GM18520 (cell line): ENCODE results near the gene DOCK10.

ENCODE experiments used
- ATAC-seq: cut with Tn5 transposase; IDR thresholded peaks from one replicate; pipeline ENCODE4 v1.9.1; 2021; ENCODE audit not compliant: unreplicated experiment

DOCK10 gene

DNA sequence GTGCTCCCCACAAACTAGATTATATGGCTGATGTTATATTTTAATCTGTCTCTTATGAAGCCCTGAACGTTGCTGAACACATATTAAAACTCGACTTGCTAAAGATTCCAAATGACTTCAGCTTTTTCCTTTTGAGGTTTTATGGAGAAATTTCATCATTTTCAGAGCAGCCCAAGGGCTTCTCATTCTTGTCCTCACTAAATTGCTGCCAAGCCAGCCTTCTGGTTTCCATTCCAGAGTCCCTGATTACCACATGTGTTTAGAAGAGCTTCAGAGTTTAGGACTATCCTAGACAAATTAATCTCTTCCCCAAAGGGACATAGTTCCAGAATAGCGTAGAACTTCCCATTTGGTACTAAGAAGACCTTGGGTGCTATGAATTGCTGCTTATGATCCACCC is 248.3 kb downstream of the DOCK10 start:
- no peak for ATAC-seq

GRCh38 chr2:224786848-224787247 is 255.4 kb downstream of the DOCK10 start:
- no peak for ATAC-seq

DNA sequence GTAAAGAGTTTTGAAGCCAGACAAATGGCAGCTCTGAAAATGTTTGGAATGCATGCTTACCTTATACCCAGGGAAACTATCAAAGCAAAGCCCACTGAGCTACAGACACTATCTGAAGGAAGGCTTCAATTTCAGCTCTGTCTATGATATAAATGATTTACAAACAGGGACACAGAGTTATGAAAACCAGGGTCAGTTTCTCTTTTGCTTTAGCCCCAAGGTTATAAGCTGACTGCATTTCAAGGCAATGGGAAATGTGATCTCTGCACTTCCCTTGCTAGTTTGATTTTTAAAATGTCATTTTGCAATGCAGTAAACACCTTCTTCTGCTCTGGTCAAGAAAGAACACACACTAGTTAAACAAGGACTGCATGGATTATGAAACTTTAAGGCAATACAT is 260.9 kb downstream of the DOCK10 start:
- ATAC-seq: peak; percentile 42

GRCh38 chr2:224780823-224781222 is 261.4 kb downstream of the DOCK10 start:
- ATAC-seq: no peak

DNA sequence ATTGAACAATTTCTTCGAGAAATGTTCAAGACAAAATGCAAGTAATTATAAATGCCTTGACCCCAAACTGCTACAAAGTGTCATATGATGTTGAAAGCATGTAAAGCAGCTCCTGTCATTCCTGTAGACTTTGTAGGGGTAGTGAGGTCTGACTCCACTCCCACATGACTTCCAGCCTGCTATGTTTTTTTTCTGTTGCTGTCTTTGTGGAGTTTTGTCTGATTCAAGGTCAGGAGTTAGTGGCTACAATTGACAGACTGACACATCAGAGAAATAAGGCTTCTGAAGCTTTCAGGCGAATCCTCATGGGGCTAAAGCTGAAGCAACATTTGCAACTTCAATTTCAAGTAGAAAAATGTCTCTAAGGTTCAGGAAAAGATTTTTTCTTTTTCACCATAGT is 262.2 kb downstream of the DOCK10 start:
- no peak for ATAC-seq

DNA sequence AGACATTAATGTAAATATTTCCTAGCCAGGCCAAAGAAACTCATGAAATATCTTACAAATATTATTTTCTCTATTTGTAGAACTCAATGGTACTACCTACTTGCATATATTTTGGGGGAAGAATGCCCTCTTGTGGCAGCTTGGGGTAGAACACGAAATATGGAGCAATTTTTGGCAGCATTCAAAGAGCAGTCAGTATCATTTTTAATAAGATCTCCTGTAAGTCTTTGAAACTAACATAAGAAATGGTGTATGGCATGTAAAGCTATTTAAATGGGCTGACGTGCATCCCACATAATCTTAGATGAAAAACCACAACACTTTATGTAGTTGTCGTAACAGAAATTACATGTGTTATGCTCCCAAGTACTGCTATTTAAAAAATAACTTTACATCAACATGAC is 263.8 kb downstream of the DOCK10 start:
- no peak for ATAC-seq

DNA sequence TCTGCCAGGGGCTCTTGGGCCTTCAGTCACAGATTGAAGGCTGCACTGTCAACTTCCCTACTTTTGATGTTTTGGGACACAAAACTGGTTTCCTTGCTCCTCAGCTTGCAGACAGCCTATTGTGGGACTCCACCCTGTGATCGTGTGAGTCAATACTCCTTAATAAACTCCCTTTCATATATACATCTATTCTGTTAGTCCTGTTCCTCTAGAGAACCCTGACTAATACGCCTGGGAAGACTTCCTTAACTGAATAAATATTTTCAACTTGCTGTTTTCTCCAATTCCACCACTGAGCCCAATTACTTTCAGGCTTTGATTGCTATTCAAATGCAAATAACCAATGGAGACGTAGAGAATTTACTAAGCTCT is 264.7 kb downstream of the DOCK10 start:
- ATAC-seq: no peak

DNA sequence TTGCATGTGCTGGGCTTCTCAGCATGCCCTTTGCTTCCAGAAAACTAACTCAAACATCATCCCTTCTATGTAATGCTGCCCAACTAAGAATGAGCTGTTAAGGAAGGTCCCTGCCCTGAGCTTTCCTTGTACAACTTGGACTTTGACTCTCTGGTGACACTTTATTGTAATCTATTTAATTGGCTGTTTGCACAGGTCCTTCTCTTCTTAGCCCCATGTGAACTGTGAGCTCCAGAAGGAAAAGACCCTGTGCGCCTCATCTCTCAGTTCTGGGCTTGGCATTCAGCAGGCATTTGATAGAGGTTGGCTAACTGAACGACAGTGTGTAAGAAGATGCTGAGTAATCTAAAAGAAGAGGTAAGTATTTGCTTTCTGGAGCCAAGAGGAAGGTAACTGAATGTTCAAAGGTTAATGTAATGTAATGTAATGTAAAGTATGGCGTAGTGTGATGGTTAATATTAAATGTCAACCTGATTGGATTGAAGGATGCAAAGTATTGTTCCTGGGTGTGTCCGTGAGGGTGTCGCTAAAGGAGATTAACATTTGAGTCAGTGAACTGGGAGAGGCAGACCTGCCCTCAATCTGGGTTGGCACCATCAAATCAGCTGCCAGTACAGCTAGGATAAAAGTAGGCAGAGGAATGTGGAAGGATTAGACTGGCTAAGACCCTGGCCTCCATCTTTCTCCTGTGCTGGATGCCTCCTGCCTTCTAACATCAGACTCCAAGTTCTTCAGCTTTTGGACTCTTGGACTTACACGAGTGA is 265.3 kb downstream of the DOCK10 start:
- ATAC-seq: no peak

GRCh38 chr2:224775647-224776046 is 266.6 kb downstream of the DOCK10 start:
- ATAC-seq: no peak

DNA sequence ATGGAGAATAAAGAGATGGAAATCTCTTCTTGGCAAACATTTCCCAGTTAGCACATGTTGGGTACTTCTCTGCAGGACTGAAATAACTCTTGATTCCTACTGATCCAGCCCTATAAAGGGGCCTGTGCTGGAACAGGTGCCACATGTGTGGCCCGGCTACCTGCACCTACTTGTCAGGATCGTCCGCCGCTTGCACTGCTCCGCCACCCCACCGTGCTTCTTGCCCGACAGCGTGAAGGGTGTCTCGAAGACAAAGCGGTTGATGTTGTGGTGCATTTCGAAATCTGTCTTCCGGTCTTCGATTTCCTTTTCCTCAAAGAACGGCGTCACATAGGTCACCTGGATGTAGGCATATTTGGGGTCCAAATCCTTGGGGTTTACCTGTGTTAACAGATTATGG is 267.5 kb downstream of the DOCK10 start:
- no peak for ATAC-seq

DNA sequence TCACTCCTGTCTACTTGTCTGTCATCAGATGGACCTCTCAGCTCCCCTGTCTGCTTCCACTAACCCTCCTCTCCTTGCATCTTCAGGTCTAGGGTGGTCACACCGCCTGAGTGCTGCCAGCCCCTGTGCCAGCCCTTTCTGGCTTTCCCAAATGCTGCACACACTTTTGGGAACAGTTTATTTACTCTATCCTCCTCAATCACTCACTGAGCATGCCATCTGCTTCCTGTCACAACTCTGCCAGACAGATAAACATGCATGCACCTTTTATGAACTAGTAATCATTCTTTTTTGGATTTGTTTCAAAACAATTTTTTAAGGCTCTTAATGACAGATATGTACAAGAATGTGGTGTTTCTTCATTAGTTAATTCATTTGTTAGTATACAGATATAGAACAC is 269.8 kb downstream of the DOCK10 start:
- ATAC-seq: no peak

- ATAC-seq: no peak
Observed at GRCh38 chr2:224769489-224769888, 272.8 kb downstream of the DOCK10 start.

GRCh38 chr2:224764565-224765236 is 277.6 kb downstream of the DOCK10 start:
- ATAC-seq: peak; percentile 77

DNA sequence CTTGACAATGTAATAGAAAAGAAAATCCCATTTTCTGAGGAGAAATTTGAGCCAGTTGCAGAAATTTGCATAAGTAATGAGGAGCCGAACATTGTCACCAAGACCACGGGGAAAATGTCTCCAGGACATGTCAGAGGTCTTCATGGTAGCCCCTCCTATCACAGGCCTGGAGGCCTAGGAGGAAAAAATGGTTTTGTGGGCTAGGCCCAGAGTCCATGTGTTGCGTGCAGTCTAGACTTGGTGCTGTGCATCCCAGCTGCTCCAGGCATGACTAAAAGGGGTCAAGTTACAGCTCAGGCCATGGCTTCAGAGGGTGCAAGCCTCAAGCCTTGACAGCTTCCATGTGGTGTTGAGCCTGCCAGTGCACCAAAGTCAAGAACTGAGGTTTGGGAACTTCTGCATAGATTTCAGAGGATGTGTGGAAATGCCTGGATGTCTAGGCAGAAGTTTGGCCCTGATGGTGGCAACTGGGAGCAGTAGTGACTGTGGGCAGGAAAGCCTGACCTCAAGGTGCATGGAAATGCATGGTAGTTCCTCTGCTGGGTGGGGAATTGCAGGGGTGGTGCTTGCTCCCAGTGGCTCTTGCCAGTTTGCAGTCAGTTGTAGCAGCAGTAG is 284.2 kb downstream of the DOCK10 start:
- no peak for ATAC-seq

- ATAC-seq: no peak
Observed at GRCh38 chr2:224753743-224754540, 288.3 kb downstream of the DOCK10 start.

DNA sequence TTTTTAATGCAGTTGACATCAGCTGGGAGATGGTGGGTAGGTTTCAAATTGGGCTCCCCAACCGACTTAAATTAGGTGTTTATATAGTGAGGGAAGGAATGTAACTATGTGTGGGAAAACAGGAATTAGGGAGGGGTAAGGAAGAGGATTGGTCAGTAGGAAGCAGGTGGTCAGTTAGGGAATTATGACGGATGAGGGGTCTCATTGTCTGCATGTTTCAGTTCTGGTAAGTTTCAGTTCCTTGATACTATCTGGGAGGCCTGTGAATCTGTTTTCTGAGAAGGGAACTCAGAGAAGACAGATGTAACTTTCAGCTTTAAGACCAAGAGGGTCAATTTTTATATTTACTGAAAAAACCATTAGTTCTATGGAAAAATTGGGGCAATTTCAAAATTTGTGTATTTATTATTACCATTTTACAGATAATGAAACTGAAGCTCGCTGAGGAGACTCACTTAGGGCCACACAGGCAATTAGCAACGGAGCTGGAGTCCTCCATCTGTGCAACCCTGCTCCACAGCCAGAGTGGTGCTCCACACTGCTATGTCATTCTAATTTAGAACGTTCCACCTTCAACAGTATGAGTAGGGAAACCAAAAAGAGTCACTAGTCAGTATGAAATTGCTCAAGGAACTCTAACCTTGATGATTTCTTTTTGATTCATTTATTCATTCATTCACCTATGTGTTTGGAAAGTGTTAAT is 290.1 kb downstream of the DOCK10 start:
- ATAC-seq: no peak

DNA sequence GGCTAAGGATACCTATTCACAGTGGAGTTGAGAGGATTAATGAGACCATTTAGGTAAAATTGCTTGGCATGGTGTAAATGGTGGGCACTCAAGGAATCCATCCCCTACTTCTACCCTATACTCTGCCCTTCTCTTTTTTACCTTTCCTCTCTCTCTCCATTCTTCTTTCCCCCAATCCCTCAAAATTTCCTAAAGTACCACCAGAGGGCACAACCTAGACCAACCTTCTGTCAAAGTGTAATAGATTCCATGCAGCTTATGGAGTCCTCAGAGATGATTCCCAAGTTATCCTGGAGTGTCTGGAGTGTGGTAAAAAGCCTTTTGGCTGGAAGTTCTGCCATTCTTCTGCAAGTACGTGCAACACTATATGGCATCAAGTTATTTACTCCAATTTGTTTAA is 293.1 kb downstream of the DOCK10 start:
- ATAC-seq: no peak

DNA sequence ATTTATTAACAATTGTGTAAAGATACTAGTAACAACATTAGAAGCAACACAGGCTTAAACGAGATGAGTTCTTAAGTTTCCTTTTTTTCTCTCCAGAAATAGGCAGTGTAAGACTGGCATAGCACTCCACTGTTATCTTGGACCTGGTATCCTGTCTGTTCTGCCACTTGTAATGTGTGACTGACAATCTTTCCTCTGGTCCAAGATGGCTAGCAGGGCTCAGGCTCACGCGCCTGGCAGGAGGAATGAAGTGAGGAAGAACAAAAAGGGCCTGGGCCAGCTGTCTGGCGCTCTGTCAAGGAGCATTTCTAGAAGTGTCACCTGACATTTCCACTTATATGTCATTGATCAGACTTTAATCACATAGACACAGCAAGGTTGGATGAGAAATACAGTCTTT is 294.5 kb downstream of the DOCK10 start:
- no peak for ATAC-seq

DNA sequence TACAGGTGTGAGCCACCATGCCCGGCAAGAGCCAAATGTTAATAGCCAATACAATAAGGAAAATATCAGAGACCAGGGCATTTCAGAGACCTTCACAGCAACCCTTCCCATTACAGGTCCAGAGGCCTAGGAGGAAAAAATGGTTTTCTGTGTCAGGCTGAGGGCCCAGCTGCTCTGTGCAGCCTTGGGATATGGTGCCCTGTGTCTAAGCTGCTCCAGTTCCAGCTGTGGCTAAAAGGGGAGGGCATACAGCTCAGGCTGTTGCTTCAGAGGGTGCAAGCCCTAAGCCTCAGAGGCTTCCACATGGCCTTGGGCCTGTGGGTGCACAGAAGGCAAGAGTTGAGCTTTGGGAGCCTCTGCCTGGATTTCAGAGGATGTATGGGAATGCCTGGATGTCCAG is 306.0 kb downstream of the DOCK10 start:
- ATAC-seq: no peak

DNA sequence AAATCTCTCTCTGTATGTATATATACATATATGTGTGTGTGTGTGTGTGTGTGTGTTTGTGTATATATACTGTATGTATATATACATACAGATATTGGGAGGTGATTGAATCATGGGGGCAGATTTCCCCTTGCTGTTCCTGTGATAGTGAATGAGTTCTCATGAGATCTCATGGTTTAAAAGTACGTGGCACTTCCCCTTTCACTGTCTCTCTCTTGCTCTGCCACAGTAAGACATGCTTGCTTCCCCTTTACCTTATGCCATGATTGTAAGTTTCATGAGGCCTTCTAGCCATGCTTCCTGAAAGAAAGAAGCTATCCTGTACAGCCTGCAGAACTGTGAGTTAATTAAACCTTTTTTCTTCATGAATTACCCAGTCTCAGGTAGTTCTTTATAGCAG is 307.3 kb downstream of the DOCK10 start:
- no peak for ATAC-seq

DNA sequence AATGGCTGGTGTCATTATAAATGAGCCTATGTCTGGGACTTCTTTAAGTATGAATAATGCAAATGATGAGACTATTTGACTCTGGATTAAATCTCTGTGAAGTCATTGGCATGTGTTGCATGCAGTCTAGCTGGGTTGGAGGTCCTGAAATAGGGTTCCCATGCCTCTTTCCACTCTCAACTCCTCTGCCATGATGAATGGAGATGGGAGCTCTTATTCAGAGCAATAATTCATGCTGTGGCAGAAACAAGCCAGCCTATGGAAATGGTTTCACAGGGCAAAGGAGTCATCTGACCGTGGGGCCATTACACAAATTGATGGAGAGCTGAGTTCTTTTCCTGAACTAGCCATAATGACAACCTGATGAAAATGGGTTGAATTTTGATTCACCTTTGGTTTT is 310.6 kb downstream of the DOCK10 start:
- ATAC-seq: no peak
